HG03342 (cell line): ENCODE results near the gene ST6GALNAC3.

Source experiments
- ATAC-seq: cut with Tn5 transposase; IDR thresholded peaks from one replicate; pipeline ENCODE4 v1.9.1; 2021; ENCODE audit warnings: mild to moderate bottlenecking, moderate library complexity; ENCODE audit not compliant: unreplicated experiment

Gene ST6GALNAC3

DNA sequence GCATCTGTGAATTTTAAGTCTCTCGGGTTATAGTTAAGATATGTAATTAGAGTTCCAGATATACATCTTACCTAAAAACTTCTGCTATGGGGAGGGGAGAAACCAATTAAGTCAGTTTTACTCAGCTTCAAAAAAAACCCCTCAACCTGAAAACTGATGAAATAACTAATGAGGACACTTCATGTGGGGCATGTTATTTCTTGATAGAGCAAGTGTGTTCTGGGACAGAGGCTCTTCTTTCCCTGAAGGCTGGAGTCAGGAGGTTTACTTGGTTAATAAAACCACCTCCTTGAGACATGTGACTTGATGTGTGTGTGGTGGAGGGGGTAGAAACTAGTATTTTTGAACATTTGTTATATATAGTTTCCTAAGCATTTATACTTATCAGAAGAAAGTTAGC lies 479.7 kb downstream of the ST6GALNAC3 start:
- ATAC-seq: no peak

DNA sequence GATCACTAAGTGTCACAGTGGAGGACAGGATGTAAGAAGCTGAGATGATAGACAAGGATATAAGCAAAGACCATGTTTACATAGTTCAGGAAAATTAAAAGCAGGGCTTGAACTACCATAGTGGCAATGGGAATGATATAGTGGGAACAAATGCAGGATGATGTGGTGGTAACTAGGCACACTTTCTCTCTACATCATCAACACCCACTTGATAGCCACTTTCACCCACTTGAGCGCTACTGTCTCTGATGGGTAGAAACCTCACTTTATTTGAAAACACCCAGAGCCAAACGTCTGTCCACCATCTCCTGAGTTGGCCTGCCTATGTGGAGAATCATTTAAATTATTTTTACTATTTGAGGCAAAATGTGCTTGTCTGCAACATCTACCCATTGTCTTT lies 487.7 kb downstream of the ST6GALNAC3 start:
- no peak for ATAC-seq

DNA sequence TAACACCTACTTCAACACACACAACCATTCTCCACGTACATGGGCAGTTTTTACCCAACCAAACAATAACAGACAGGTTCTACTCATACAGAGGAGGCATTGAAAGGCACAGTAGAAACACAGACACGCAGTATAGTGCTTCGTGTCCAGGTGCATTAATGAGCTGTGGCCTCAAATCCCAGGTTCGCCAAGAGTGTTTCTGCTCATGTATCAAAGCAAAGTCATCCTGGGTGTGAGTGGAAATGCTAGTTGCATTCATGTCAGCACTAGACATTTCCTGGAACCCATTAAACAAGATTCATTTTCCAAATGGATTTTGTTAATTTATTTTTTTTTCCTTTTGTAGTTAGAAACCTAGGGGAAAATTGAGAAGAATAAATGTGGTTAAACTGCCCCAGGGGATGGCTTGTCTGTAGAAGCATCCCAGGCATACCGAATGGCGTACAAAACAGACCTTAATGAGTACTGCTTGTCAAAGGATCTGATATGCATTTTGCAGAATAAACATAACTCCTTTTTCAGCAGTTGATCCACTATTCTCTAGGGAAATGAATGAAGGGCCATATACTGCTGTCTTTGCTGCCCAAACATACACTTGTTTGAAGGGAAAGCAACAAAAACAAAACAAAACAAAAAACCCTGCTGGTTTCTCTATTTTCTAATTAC lies 494.2 kb downstream of the ST6GALNAC3 start:
- ATAC-seq: no peak

DNA sequence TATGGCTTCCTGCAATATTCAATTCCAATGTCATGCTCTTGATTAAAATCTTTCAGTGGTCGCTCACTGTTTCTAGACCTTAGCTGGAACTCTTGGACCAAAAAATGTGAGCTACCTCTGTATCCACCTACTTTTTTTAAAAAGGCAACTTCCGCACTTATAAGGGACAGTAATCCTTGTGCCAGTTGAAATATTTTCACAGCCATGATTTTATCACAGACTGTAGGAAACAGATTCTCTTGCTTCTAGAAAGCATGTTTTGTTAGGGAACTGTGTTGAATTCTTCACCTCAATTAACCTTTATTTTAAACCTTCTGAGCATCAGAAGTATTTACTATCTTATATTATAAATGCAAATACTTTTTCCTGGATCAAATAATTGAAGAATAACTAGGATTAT lies 496.7 kb downstream of the ST6GALNAC3 start:
- ATAC-seq: no peak

DNA sequence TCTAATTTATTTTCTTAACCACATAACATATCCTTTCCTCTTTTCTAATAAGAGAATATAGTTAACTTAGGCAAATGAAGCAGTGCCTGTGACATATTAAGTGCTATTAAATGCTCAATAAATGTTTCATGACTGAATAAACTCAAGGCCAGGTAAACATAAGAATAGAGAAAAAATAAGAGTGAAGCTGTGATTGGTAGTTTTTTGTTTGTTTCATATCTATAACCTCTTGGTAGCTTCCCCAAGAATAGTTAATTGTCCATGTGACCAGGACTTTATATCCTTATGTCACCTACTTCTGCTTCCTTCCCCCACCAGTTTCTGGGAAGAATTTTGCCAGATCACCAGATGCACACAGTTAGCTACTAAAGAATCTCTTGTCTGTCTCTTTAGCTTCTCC lies 497.7 kb downstream of the ST6GALNAC3 start:
- ATAC-seq: no peak

DNA sequence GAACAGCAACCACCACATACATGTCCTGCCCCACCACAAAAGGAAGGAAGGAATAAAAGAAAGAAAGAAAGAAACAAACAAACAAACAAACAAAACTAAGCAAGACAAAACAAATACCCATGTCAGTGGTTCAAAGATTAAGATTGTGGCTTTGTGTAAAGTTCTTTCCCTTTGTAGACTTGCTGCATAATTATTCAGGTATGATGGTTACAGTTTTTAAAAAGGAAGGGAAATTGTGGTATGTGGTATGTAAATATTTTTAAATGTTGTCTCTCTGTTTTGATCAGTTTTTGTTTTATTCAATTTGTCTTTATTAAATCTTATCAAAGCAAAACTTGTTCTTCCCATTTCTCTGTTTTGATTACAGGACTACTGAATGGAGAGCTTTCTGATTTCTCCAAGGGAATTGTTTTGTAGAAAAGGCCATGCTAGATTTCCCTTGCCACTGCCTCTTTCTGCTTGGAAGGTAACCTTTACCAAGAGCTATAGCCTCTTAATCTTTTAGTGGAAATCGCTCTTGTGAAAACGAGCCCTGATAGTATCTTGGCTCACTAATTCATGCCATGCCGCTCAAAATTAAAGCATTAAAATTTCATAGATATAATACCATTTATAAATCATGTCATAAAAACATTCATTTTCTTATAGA lies 502.5 kb downstream of the ST6GALNAC3 start:
- ATAC-seq: no peak

DNA sequence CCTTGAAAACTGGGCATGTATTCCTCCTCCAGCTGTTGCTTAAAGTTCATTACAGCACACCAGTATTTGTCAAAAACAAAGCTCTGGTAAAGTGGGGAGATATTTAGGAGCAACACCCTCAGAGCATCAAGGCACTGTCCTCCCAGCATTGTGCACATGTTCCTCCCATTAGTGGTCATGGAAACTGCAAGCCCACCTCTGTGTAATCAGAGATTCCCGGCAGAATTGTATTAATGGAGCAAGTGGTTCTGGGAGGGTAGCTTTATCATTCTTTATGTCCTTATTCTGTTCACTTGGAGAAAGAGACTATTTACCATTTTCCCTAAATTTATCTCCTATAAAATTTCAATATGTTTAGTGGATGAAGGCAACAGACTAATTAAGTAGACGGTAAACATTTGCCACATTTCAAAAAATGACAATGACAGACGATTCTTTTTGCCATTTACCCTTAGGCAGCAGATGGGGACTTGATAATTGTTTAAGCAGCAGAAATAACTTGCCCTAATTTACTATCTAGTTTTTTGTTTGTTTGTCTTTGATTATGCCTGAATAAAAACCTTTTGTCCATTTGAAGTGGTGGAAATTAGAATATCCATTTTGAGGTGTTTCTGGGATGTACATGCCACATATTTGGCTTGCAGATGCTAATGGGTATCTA lies 503.1 kb downstream of the ST6GALNAC3 start:
- no peak for ATAC-seq

DNA sequence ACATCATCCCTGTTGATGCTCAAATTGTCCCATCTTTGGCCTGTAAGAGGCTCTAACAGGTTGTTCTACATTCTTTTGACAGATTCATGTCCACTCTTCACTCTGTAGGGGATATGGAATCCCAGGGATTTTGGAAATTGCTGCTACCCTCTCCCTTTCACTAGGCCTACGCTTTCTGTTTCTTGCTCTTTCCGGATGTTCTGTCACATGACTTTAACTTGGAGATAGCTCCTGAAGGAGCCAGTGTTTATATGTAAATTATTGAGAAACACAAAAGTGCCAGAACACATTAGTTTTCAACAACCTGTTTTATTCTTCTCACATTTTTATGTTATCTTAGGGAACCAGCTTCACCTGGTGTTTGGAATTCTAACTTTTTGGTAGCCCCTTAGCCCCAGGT lies 505.7 kb downstream of the ST6GALNAC3 start:
- ATAC-seq: no peak

DNA sequence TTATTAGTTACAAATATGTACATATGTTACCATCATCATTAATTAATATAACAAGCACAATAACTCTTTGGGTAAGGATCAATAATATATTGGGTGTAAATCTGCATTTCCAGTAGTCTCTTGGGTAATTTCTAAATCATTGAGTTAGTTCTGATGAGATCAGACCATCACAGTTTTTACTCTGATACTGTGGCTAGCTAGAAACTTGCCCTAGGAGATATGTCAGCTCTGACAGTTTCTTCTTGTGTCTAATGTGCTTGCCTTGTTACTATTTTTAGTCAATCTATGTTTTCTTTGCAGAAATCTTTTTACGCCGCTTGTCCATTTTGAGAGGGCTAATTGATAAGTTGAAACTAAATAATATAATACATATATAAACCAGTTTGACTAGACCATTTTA lies 507.2 kb downstream of the ST6GALNAC3 start:
- ATAC-seq: no peak

DNA sequence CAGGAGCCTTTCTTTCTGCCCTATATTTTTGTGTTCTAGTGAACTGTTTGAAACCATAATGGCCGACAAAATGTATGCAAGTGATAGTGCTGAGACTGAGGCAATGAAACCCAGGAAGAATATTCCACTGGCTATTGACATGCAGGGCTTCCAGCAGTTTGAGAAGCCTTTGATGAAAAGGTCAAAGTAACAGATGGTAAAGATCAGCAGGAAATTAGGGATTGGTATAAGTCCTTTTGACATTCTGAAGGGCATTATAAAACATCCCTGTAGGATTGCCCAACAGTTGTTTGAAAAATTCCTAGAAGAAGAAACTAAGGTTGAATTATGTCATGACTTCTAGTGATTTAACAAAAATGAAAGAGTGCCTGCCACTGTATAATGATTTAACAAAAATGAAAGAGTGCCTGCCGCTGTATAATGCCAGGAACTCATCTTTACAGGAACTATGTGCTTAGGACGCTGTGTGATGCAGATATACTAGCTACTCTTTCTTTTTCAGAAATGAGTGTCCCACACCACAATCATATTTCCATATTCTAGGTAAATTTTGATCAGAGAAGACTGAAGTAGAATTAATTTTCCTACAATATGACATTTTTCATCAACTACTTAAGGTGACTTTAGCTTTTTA lies 508.8 kb downstream of the ST6GALNAC3 start:
- ATAC-seq: no peak

DNA sequence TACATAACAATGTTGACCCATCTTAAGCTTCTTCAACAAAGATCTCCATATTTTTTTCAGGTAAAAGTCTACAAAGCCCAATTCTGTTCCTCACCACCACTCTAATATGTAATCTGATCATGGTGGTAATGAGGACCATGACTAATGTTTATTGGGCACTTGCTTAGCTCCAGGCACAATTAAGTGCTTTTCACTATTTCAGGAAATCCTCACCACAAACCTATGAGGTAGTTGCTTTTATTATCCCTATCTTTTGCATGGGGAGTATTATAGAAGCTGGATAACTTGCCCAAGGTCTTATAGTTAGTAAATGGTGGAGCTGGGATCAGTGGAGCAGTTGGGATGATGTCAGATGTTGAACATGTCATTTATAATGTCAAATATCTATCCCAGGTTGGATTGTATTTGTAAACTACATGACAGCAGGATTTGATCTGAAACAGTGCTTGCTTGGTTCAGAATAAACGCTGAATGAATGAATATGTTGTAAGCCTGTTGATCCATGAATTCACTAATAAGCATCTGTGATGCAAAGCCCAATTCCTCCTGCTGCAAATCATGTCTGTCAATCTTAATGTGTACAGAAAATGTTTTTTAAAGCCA lies 509.4 kb downstream of the ST6GALNAC3 start:
- ATAC-seq: no peak

DNA sequence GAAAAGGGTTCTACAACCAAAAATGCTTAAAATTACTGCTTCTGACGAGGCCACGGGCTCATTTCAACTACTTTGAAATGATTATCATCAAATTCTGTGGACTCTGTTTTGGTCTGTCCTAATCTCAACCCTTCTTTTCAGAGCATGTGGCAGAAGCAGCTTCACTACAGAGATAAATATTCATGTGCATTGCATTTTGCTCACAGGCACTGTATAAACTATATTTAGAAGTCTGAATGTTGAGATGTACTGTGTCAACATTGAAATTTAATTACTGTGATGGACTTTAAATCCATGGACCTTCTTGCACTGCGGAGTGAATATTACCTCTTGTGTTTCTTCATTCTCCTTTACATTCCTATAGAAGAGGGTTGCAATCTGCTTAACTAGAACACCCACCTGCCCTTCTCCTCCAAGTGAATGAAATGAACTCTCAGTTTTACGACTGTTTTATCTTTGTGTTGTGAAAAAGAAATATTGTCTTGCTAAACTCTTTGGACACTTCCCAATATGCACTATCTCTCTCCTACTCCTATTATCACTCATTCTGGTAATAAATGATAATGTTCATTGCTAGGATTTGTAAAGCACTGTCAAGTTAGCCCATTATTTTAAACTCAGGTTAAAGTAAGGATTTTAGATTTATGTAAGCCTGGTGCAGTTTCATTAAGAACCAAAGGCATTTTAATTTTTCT lies 511.6 kb downstream of the ST6GALNAC3 start:
- ATAC-seq: no peak

DNA sequence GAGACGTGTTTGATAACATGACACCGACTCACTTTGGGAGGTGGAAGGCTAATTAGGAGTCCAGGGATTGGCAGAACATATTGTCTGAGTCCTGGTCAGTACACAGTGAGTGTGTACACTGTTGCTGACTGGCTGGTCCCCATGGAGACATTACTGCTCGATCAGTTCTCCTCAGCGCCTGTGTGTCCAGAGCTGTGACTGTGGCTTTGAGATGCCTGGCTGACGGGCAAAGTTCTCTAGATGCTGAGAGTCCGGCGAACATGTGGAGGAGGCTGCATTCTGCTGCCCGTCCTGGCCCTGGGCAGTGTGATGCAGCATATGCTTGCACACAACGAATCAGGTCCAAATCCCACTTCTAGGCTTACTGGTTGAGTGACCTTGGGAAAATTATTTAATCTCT lies 512.7 kb downstream of the ST6GALNAC3 start:
- no peak for ATAC-seq

DNA sequence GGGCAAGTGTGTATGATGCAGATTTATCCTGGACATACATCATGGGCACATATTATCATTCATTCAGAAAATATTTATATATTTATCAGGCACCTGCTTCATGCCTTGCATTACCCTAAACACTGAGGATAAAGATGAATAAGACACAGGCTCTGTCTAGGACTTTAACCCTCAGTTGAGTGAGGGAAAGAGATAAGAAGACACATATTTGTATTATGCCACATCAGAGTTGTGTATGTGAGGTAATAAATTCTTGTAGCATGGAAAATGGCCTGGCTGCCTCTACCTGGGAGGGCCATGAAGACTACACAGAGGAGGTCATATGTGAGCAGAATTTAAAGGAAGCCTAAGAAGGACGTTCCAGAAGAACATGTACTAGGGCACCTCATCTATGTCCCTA lies 516.9 kb downstream of the ST6GALNAC3 start:
- ATAC-seq: no peak

DNA sequence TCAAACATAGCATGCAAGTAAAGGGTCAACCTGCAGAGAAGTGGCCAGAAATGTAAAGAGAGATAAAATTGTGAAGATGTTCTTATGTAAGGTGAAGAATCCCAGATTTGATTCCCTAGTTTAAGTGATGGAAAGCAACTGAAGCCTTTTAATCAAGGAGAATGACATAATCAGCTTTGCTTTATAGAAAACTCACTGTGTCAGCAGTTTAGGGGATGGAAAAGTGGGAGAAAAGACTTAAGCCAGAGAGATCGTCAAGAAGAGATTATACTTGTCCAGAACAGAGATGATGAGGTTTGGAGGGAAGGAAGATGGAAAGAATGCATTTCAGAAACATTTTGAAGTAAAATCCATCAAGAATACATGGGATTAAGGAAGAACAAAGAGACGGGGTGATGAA lies 517.4 kb downstream of the ST6GALNAC3 start:
- ATAC-seq: no peak

DNA sequence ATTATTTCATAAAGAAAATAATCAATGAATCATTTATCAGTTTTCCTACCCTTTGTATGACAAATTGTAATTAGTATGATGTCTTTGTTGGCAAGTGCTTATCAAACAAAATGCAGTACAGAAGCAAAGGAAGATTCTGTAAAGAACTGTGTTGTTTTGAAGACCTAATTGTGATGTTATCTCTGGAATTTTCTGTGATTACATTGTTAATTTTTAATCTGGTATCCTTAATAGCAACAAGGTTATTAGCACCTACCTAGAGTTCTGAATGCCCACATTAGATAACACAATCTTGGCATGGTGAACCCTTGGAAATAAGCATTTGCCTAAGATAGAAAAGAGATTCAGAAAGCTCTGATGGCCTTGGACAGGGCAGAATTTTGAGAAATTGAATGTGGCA lies 518.6 kb downstream of the ST6GALNAC3 start:
- ATAC-seq: no peak

DNA sequence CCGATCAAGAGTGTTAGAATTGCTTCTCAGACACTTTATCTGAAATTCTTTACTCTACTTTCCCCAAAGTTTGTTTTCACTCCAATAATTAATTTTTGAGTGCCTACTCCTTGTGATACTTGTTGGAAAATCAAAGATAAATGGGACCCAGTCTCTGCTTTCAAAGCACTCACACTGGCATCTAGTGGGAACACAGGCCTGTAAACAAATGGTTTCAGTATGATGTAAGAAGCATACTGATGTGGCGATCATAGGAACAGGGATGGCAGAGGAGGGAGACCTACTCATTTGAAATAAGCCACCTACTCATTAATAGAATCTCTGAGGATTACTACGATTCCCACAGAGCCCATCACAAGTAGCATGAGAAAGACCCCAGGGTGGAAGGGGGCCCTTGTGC lies 519.1 kb downstream of the ST6GALNAC3 start:
- no peak for ATAC-seq

DNA sequence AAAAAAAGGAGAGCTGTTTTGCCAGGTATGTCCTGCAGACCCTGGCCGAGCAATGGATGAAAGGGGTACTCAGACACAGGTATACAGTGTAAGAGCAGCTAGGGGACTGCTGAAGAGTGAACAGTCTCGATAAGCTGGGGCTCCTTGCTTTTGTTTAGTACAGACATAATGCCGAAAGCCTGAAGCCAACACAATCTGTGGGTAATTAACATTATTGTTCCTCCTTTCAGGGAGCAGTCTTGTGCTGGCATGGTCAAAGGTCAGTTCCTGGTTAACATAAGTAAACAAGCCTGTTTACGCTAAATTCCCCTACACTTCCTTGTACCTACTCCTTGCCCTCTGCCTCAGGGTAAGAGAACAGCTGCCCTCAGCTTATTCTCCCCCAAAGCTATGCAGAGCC lies 520.5 kb downstream of the ST6GALNAC3 start:
- ATAC-seq: no peak

DNA sequence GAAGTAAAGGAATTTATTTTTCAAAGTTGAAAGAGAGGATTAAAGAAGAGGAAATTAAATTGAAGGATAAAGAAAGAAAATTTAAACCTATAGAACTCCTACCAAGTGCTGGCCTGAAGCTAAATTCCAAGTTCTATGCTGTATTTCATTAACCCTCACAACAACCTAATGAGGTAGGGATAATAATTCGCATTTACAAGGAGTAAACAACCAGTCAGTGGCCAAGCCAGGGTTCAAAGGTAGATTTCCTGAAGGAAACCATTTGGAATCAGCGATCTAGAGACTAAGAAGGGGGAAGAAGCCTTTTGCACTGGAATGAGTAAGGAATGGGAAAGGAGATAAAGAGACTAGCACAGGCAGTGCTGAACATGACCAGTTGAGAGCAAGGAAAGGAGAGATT lies 526.9 kb downstream of the ST6GALNAC3 start:
- no peak for ATAC-seq

DNA sequence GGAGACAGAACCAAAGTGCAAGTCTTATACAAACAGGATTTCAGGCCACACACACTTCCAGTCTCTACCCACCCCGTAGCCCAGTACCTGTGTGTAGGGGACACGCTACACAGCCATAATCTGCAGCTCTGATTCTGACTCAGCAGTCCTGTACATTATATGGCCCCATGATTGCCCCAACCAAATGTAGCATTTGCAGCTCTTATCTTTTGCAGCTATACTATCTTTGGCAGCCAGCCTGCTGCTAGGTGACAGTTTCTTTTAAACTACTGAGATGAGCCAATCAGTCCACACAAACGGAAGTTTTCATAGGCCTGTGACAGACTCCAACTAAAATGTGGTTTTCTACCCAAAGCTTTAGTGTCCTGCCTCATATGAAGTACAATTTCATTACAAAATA lies 533.2 kb downstream of the ST6GALNAC3 start:
- ATAC-seq: no peak
